ENCODE results near the gene ZBTB49. TPM values are rescaled to one million over a fixed set of nuclear protein-coding genes. Genes with fewer than 3 reads are reported as not detected.

ZBTB49 gene
- total RNA-seq, 1 experiment from 2014 or later: 7.2 TPM

GRCh38 chr4:4325321-4325720 is 35.3 kb downstream of the ZBTB49 start:
- no peak for TF ChIP-seq CTCF (IDR thresholded peaks at IDR 0.05; ENCODE audit: insufficient read depth in 1 of 2, low read depth in 1 of 2, low read length in 1 of 2, severe bottlenecking in 1 of 2, unreplicated experiment in 1 of 2)
- ChIA-PET CTCF (no interaction called here), POLR2A (no interaction called here)
- Histone ChIP-seq H3K4me3 (ENCODE audit: low read depth, low read length) (no peak overlapping the region), H3K4me1 (peaks cover 9% of the 10 kb centered on the region), H3K27me3 (replicated peaks; ENCODE audit: control insufficient read depth, insufficient read depth, low read length) (no peaks in the 10 kb centered on the region), H3K36me3 (ENCODE audit: control insufficient read depth, insufficient read depth, low read length) (no peaks in the 10 kb centered on the region), H3K9me3 (no peaks in the 10 kb centered on the region)
- peaks cover 17% of the 10 kb centered on the region for H3K4me1 Mint-ChIP-seq (ENCODE audit: low read depth, unreplicated experiment)
- DNase-seq: no peak
- no peaks in the 10 kb centered on the region for H3K27me3 Mint-ChIP-seq (ENCODE audit: insufficient read depth, unreplicated experiment)
- no peak overlapping the region for H3K4me3 Mint-ChIP-seq (ENCODE audit: unreplicated experiment)
- no peak overlapping the region for H3K27ac Mint-ChIP-seq (ENCODE audit: unreplicated experiment)
- no peaks in the 10 kb centered on the region for H3K9me3 Mint-ChIP-seq (ENCODE audit: unreplicated experiment)
- H3K36me3 Mint-ChIP-seq (ENCODE audit: insufficient read depth, unreplicated experiment): peaks cover 7% of the 10 kb centered on the region
- no TSS peak for BruUV-seq (replicated peaks)
- intact Hi-C loops (cut with micrococcal nuclease; ENCODE audit: unreplicated experiment): no loop called here

DNA sequence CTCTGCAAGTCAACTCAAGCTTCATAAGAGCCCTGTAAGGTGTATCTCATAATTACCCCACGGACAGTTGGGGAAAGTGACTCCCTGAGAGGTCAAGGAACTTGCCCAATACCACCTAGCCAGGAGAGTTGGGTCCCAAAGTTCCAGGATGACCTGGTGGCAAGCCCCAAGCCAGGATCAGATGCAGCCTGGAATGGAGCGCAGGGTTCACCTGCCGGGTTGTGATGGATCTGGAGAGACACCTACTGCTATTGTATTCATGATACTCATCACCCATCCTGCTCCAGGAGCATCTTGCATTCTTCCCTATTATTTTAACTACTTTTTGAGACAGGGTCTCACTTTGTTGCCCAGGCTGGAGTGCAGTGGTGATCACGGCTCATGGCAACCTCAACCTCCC is 36.1 kb downstream of the ZBTB49 start:
- Mint-ChIP-seq H3K27ac (ENCODE audit: unreplicated experiment) (no peak overlapping the region), H3K4me1 (ENCODE audit: low read depth, unreplicated experiment) (peaks cover 17% of the 10 kb centered on the region), H3K36me3 (ENCODE audit: insufficient read depth, unreplicated experiment) (peaks cover 7% of the 10 kb centered on the region), H3K9me3 (ENCODE audit: unreplicated experiment) (no peaks in the 10 kb centered on the region), H3K27me3 (ENCODE audit: insufficient read depth, unreplicated experiment) (no peaks in the 10 kb centered on the region), H3K4me3 (ENCODE audit: unreplicated experiment) (no peak overlapping the region)
- Histone ChIP-seq H3K4me3 (ENCODE audit: low read depth, low read length) (no peak overlapping the region), H3K9me3 (no peaks in the 10 kb centered on the region), H3K4me1 (peaks cover 9% of the 10 kb centered on the region), H3K27me3 (replicated peaks; ENCODE audit: control insufficient read depth, insufficient read depth, low read length) (no peaks in the 10 kb centered on the region), H3K36me3 (ENCODE audit: control insufficient read depth, insufficient read depth, low read length) (no peaks in the 10 kb centered on the region)
- intact Hi-C loops (cut with micrococcal nuclease; ENCODE audit: unreplicated experiment): no loop called here
- POLR2A ChIA-PET: no interaction called here
- BruUV-seq (replicated peaks): no TSS peak
- no peak for DNase-seq
- CTCF ChIA-PET: no interaction called here
- no peak for TF ChIP-seq CTCF (IDR thresholded peaks at IDR 0.05; ENCODE audit: insufficient read depth in 1 of 2, low read depth in 1 of 2, low read length in 1 of 2, severe bottlenecking in 1 of 2, unreplicated experiment in 1 of 2)

- Mint-ChIP-seq H3K4me3 (ENCODE audit: unreplicated experiment) (no peak overlapping the region), H3K27ac (ENCODE audit: unreplicated experiment) (no peak overlapping the region), H3K9me3 (ENCODE audit: unreplicated experiment) (no peaks in the 10 kb centered on the region), H3K27me3 (ENCODE audit: insufficient read depth, unreplicated experiment) (no peaks in the 10 kb centered on the region), H3K36me3 (ENCODE audit: insufficient read depth, unreplicated experiment) (peaks cover under 1% of the 10 kb centered on the region), H3K4me1 (ENCODE audit: low read depth, unreplicated experiment) (peaks cover 17% of the 10 kb centered on the region)
- no TSS peak for BruUV-seq (replicated peaks)
- H3K27me3 ChIP-seq (replicated peaks; ENCODE audit: control insufficient read depth, insufficient read depth, low read length): no peaks in the 10 kb centered on the region
- no peak overlapping the region for H3K4me3 ChIP-seq (ENCODE audit: low read depth, low read length)
- intact Hi-C loops (cut with micrococcal nuclease; ENCODE audit: unreplicated experiment): no loop called here
- H3K9me3 ChIP-seq: no peaks in the 10 kb centered on the region
- ChIA-PET CTCF (no interaction called here), POLR2A (interaction anchor here (1.0 kb wide), 1 partner anchor 42 kb away, joined by 3 read pairs; no protein-coding TSS in a partner anchor)
- H3K36me3 ChIP-seq (ENCODE audit: control insufficient read depth, insufficient read depth, low read length): no peaks in the 10 kb centered on the region
- H3K4me1 ChIP-seq: peaks cover 9% of the 10 kb centered on the region
- peak in 1 of 2 experiments; percentile 10 for DNase-seq
- TF ChIP-seq CTCF (IDR thresholded peaks at IDR 0.05; ENCODE audit: insufficient read depth in 1 of 2, low read depth in 1 of 2, low read length in 1 of 2, severe bottlenecking in 1 of 2, unreplicated experiment in 1 of 2): peak in 1 of 2 experiments; percentile 18
Measured at GRCh38 chr4:4327652-4328121, 37.6 kb downstream of the ZBTB49 start.

Measured in Caco-2 (cell line).